Measurements from ENCODE around the gene TGFBRAP1.
A peak's percentile ranks its signal among the peaks of the same experiment; 100 is the strongest.

TGFBRAP1 gene

DNA sequence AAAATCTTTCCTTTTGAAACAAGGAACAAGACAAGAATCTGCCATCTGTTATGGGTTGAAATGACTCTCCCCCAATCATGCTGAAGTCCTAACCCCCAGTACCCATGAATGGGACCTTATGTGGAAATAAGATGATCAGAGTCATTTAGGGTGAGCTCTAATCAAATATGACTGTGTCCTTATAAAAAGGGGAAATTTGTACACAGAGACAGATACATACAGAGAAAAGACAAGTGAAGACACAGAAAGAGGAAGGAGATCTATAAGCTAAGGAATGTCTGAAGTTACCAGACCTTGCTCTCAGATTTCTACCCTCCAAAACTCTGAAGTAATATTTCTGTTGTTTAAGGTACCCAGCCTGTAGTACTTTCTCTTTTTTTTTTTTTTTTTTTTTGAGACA is 15.7 kb downstream of the TGFBRAP1 start:
- no peak for DNase-seq

DNA sequence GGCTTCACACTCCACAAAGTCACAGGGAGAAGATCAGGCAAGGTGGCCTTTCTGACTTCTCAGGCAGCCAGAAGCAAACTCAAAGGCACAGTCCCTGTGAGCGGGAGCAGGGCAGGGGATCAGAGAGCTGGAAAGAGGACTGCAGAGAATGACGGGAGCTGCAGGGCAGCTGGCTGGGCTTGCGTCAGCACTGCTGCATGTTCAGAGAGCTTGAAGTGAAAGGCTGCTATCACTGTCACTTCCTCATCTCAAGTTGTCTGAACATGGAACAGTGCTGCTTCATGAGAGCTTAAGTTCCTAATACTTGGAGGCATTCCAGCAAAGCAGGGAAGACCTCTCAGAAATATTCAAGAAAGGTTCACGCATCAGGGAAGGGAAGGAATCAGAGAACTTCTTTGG is 20.4 kb downstream of the TGFBRAP1 start:
- DNase-seq: no peak

DNA sequence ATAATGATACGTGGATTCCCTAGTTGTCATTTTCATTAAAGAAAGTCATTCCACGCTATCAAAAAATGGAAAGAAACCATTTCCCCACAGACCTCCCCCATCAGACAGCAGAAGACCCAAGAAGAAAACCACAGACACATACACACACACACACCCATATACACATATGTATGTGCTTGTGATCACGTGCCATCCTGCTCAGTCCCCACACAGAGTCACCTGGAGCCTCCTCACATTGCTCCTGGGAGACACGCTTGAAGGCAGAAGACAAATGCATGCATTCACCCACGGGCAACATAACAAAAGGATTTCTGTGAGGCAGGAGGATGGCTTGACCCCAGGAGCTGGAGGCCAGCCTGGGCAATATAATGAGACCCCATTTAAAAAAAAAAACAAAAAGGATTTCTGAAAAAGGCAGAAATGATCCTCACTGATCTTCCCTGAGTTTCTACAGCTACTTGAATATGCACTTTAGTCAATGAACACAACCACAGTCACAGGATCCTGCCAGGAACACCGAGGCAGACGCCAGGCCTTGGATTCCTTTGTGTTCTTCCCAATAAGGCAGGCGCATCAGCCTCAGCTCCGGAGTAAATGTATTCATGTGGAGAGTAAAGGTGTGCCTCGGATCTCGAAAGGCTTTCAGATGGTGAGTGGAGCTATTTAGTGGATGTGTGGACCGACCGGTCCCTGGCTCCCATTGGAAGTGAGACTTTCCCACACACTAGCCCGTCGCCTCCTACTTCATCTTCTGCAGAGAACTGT is 21.0 kb downstream of the TGFBRAP1 start:
- DNase-seq: no peak

DNA sequence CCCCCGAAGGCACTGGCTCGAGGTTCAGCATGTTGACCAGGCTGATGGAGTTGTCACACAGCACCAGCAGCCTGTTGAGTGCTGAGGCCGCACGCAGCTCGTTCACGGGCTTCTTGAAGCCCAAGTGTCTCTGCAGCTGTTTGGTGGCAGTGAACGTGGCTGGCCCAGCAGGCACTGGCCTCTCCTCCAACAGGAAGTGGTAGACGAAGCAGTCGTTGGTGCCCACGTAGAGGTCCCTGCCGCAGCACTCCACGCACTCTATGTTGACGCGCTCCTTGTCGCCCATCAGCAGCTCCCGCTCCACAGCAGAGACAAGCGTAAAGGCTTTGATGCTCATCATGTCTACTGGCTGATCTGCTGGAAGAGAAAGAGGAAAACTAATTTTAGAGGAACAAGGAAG is 21.6 kb downstream of the TGFBRAP1 start:
- no peak for DNase-seq

DNA sequence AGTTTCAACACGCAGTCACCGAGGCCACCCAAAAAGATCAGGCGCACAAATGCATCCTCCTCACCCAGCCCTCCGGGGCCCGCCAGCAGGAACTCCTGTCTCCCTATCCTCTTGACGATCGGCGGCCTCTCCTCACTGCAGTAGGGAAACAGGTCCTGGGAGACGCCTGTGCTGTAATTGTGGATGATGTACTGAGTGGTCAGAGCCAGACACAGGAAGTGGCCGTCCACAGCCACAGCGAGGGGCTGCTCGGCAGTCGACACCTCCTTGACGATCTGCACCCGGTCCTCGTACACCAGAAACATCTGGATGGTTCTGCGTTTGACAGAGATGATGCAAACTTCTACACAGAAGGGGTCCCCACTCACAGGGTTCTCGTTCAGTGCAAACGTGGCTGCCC is 22.0 kb downstream of the TGFBRAP1 start:
- no peak for DNase-seq

DNA sequence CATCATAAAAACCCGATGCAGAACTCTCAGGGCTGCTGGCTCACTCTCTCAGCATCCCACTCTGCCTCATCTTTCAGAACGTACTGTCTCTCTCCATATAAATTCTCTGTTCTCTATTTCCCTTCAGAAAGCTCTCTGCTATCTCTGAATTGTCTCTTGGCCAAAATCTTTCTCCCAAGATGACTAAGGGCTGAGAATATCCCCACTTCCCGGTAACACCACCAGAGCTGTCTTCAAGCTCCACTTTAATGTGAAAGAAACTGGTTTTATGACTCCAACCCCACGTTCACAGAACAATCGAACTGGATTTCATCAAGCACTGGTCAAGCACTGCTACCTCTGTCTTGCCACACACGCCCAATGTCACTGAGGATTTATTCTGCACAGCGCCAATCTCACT is 22.4 kb downstream of the TGFBRAP1 start:
- DNase-seq: no peak

DNA sequence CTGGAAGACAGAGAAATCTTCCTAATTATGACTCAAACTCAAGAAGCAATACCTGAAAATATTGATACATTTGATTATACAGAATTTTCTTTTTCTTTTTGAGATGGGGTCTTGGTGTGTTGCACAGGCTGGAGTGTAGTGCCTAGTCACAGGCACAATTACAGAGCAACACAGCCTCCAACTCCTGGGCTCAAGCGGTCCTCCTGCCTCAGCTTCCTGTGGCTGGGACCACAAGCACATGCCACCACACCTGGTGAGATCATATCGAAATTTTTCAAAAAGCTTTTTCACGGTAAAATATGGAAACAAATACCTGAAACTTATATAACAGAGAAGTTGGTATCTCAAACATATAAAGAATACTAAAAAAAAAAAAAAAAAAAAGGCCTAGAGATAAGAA is 27.9 kb downstream of the TGFBRAP1 start:
- DNase-seq: no peak

DNA sequence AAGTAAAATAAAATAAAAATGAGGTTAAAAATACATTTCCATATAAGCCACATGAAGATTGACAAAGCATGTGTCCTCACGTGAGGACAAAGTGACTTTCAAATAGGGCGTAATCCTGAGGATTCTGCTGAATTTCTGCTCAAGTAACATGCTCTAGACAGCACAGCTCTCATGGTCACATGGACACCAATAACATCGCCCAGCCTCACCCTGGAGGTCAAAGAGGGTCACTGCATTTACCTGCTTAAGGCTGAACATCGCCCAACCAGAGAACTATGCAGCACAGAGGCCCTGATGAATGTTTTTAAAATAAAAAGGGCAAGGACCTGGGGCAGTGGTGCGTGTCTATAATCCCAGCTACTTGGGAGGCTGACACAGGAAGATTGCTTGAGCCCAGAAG is 30.2 kb downstream of the TGFBRAP1 start:
- no peak for DNase-seq

DNA sequence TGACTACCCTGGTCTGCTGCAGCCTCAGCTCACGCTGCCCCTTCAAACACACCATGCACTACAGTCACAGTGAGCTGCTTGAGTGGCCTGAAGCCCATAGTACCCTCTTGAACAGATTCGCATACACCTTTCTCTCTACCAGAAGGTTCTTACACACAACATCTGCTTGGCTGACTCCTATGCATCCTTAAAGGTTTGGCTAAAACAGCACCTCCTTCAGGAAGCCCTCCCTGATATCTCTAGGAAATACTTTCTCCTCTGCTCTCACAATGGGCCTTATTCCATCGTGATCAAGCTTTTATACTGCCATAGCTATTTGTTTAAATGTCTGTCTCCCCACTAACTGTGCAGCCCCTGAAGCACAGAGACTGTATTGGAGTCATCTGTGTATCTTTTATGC is 31.5 kb downstream of the TGFBRAP1 start:
- DNase-seq: no peak

DNA sequence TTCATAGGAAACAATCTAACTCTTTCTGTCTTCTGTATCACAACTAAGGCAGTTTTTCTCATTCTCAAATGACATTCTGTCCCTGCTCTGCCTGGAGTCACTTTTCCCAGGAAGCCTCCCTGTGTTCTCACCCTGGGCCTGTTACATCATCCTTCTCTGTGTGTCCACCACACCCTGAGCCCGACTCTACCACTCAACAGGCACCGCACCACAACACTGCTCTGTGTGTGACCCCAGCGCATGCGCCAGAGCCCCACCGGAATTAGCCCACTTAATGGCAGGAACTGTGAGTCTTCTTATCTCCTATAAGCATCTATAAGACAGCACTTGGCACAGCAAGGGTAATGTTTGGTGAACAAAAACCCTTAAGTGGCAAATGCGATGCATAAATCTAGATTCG is 32.3 kb downstream of the TGFBRAP1 start:
- DNase-seq: no peak

DNA sequence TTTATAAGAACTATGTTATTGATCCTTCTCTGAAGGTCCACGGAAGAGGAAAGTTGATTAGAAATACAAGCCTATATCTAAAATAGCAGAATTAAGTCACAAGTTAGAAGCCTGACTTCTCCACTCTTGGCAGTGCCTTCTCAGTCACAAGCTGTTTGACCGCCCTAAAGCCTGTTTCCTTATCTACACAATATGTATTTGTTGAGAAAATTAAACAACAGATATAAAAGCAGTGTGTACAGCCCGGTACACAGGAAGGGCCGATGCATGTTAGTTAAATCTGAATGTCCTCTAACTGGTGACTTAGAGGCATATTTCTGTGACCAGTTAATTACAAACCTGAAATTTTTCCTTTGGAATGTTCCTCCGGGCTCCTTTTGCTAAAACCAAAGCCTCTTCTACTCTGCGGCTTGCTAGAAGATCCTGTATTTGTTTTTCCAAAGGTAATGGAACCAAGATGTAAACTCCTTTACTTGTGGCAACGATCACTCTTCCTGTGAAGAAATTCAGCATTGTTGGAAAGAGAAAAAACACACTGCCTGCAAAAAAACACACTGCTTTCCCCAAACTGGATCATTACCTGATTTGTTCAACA is 33.4 kb downstream of the TGFBRAP1 start:
- no peak for DNase-seq

DNA sequence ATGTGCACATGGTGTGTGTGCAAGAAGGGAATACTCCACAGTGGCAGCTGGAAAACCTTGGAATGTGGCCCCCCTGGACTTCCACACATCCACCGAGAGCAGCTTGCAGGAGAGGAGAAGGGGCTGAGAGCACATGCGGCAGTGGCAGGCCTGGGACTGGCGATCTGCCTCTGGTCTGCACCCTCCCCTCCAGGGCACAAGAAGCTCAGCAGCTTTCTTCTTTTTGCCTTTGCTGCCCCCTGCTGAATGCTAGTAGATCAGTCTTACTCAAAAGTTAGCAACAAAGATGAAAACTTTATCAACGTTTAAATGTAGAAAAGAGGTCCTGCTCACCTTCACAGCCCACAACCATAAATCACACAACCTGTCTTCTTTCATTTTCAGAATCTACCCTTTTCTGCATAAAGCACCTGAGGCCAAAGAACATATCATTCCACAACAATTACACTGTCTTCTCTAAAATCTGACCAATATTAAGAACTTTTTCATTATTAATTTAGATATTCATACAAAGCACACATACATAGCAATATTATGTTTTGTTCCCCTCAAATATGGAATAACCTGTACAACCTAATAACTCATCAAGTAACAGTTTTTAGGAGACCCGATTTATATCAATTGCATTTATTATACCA is 34.6 kb downstream of the TGFBRAP1 start:
- DNase-seq: peak; percentile 31 to 58

DNA sequence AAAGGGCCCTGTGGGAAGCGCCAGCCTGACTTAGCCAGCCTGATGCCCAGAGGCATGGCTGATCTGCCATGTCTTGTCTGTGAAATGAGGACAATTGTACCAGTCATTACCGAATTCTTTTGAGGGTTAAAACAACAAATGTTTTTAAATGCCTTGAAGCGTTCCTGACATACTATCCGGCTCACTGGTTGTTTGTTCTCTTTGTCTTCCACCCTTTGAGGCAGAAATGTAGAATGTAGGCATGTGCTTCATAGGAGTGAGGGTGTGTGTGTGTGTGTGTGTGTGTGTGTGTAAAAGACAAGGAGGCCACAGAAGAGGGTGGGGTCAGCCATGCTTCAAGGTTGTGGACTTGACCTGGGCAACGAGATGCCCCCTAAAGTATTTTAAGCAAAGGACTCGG is 35.5 kb downstream of the TGFBRAP1 start:
- DNase-seq: no peak

DNA sequence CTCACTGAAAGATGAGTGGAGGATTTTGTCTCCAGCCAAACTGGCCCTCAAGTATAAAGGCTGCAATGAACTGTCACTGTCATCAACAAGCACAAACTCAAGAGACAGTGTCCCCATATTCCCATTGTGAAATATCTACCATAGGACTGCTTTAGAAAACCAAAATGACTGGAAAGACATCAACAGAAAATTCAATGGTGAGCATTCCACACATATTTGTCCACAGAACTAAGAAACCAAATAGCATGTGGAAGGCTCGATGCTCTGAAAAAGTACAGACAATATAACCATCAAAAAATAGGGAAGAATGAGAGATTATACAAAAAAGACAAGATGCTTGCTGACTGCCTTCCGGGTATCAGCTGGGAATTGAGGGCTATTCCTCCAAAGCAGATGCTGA is 37.6 kb downstream of the TGFBRAP1 start:
- no peak for DNase-seq

DNA sequence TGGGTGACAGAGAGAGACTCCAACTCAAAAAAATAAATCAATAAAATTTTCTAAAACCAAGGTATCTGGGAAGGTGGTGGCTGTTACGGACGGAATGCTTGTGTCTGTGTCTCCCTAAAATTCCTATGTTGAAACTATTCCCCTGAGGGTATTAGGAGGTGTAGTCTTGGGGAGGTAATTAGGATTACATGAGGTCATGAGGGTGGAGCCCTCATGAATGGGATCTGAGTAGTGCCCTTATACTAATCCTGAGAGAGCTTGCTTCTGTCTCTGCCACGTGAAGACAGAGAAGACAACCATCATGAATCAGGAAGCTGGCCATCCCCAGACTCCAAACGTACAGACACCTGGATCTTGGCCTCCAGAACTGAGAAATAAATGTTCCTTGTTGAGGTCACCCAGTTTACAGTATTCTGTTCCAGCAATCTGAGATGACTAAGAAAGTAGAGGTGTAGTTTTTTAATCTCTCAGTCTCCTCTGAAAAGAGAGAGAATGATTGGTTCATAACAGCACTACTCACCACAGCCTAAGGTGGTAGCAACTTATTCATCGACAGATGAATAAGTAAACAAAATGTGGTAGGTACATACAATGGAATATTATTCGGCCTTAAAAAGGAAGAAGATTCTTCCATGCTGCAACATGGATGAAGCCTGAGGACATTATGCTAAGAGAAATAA is 38.4 kb downstream of the TGFBRAP1 start:
- no peak for DNase-seq

DNA sequence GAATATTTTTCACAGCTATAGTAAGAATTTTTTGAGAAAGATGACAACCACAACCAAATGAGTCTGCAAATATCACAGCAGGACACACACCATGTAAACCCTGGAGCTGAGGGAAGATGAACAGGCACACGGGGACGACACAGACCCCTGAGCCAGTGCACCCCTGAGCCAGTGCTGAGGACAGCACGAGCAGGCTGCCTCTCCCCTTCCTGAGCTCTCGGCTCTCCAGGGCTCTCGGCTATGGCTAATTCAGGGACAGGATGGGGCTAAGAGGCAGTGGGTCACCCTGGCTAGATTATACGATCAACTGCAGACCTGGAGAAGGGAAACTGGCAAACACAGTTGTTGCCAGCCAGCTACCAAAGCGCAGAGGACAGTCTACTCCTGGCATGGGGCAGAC is 41.4 kb downstream of the TGFBRAP1 start:
- DNase-seq: no peak

DNA sequence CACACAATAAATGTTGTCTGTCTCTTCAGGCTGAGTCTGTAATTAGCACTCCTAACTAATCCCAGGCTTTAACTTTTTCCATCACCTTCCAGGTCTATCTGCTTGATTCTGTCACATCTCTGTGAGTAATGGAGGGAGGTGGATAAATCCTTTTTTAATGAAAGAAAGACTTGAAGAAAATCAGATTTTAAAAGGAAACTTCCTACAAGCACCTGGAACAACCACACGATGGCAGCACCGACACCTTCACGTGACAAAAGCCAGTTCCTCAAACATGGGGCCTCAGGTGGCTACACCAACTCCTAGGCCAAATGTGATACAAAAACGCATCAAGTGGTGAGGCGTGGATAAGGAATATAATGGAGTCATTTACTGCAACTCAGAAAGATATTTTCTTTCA is 41.8 kb downstream of the TGFBRAP1 start:
- DNase-seq: peak in 1 of 2 experiments; percentile 55

DNA sequence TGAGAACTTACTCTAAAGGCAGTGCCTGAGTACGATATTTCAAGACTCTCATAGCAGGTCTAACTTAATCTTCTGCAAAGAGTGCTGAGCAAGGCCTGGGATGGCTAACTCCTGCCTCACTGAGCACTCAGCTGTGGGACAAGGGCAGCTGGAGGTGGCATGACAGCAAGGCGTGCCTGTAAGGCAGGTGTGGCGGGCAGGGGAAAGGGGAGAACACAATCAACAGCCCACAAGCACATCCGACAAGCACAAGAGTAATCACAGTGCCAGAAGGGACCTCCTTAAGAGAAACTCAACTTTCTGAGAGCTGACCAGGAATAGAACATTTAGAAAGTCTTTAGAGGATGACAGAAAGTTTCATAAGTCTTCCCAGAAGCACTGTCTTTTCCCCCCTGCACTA is 46.0 kb downstream of the TGFBRAP1 start:
- no peak for DNase-seq

DNA sequence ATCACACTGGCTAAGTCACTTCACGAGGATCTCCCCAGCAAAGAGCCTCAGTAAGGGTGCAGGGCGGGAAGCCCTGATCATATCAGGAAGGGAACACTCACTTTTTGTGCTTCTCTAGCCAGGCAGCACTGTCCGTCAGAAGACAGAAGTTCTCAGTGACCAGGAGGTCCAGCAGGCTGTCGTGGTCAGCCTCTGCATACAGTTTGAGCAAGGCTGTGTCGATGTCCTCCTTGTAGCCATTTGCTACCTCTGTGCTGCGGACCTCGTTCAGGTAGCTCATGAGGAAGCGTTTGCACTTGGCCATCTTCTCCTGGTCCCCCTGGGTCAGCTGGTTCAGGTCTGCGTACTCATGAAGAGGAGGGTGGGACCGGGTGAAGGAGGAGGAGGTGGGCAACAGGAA is 49.3 kb downstream of the TGFBRAP1 start:
- DNase-seq: no peak

DNA sequence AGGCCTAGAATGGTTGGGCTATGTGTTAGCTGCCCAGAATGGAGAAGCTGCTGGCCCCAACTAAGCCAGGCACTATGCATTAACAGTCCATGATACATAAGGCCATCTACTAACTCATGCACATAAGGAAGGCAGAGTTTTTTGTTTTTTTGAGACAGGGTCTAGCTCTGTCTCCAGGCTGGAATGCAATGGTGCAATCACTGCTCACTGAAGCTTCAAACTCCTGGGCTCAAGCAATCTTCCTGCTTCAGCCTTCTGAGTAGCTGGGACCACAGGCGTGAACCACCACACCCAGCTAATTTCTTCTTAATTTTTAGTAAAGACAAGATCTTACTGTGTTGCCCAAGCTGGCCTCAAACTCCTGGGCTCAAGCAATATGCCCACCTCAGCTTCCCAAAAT is 50.4 kb downstream of the TGFBRAP1 start:
- no peak for DNase-seq

DNA sequence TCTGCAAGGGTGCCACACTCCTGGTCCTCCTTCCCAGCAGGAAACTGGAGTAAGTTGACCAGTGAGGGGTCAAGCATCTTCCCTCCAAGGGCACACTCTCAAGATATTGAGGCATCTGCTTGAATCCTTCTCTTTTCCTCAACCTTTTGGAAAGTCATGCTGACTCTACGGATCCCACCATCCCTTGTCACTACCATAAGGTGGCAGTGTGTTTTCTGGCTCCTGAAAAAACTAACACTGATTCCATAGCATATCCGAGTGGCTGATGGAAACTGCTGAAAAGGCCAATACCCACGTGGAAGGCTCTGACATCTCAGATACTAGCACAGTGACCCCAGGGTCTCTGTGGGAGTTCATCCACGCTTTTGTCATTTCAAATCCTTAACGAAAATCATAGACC is 50.9 kb downstream of the TGFBRAP1 start:
- no peak for DNase-seq

DNA sequence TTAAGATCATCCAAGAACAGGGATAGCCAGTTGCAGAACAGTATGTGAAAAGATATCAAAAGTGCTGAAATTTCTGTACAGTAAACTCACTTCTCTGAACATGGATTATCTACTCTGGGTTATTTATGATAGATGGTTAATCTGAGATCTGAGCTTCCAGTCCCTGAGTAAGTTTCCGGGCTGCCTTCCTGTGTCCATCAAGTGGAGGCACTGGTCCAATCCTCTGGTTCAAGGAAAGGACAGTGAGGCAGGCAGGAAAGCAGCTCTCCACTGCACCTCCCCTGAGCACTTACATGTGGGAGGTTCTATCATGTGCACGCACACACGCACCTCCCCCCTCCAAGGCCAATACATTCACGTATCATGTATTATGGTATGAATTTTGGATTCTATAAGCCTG is 55.5 kb downstream of the TGFBRAP1 start:
- DNase-seq: no peak

DNA sequence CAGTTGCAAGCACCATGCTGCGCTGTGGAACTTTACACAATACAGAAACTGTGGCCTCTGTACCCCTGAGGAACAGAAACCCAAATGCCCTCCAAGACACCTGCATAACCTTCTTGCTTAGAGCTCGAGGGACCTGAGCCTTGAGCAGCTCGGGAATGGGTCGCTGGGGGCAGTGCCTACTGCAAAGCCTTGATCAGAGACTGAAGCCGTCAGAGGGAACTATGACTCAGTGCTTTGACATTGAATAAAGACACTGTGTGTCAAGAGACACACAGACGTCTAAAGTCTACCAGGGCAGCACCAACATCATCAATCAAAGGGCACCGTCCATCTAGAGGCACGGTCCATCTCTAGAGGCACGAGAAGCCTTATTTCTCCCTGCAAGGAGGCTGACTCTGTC is 57.4 kb downstream of the TGFBRAP1 start:
- no peak for DNase-seq
